Mesenchymal stem cell (in vitro differentiated cells and primary cell): ENCODE results near the gene PKD1L1.

Experiments
- DNase-seq: peaks from one replicate; pipeline ENCODE4 v3.0.0-alpha.2; 2013
- H2AFZ ChIP-seq: one replicate; pipeline ENCODE4 v1.6.1; 2013; ENCODE audit warnings: low read depth, mild to moderate bottlenecking, control low read depth, inconsistent platforms, low read length, moderate library complexity
- H2AK5ac ChIP-seq: 2 replicates; pipeline ENCODE4 v1.6.1; 2013; ENCODE audit warnings: low read length, moderate library complexity, mild to moderate bottlenecking, inconsistent platforms; ENCODE audit not compliant: severe bottlenecking
- H2BK120ac ChIP-seq: one replicate; pipeline ENCODE4 v1.6.1; 2013; ENCODE audit warnings: low read depth, mild to moderate bottlenecking, inconsistent platforms, low read length, moderate library complexity
- H2BK12ac ChIP-seq, 2 experiments: one replicate each; pipeline ENCODE4 v1.6.1; 2013; ENCODE audit warnings: inconsistent platforms in 2 of 2, low read length in 2 of 2, mild to moderate bottlenecking in 2 of 2, moderate library complexity in 2 of 2, control low read depth in 1 of 2
- H2BK15ac ChIP-seq: one replicate; pipeline ENCODE4 v1.6.1; 2013; ENCODE audit warnings: mild to moderate bottlenecking, low read depth, inconsistent platforms; ENCODE audit not compliant: poor library complexity, severe bottlenecking
- H2BK5ac ChIP-seq: 2 replicates; pipeline ENCODE4 v1.6.1; 2013; ENCODE audit warnings: low read depth, mild to moderate bottlenecking, low read length, control low read depth, inconsistent platforms; ENCODE audit not compliant: poor library complexity, severe bottlenecking
- H3K14ac ChIP-seq, 2 experiments: one replicate each; pipeline ENCODE4 v1.6.1; 2013; ENCODE audit warnings: inconsistent platforms in 2 of 2, low read length in 2 of 2, control low read depth in 1 of 2, mild to moderate bottlenecking in 1 of 2, moderate library complexity in 1 of 2
- H3K18ac ChIP-seq, 2 experiments: one replicate each; pipeline ENCODE4 v1.6.1; 2013; ENCODE audit warnings: inconsistent platforms in 2 of 2, low read length in 2 of 2, control low read depth in 1 of 2, low read depth in 1 of 2, mild to moderate bottlenecking in 1 of 2
- H3K23ac ChIP-seq, 2 experiments: one replicate each; pipeline ENCODE4 v1.6.1; 2013; ENCODE audit warnings: inconsistent platforms in 2 of 2, low read length in 2 of 2, mild to moderate bottlenecking in 2 of 2, moderate library complexity in 2 of 2, control low read depth in 1 of 2
- H3K27ac ChIP-seq: 2 replicates; pipeline ENCODE4 v1.5.1; 2013; ENCODE audit warnings: mild to moderate bottlenecking, moderate library complexity, low read length, control low read depth, inconsistent platforms; ENCODE audit not compliant: poor library complexity, severe bottlenecking
- H3K27me3 ChIP-seq, 2 experiments: 2 replicates each; pipeline versions ENCODE4 v1.6.1 to v1.7.0; 2013; ENCODE audit warnings: low read length in 2 of 2, mild to moderate bottlenecking in 2 of 2, moderate library complexity in 2 of 2, control low read depth in 1 of 2, inconsistent platforms in 1 of 2; ENCODE audit not compliant: control insufficient read depth in 1 of 2, insufficient read depth in 1 of 2
- H3K36me3 ChIP-seq, 2 experiments: 2 replicates each; pipeline versions ENCODE4 v1.6.1 to v1.7.0; 2013; ENCODE audit warnings: low read length in 2 of 2, control low read depth in 1 of 2, inconsistent platforms in 1 of 2, low read depth in 1 of 2, mild to moderate bottlenecking in 1 of 2; ENCODE audit not compliant: insufficient read depth in 2 of 2, control insufficient read depth in 1 of 2
- H3K4ac ChIP-seq, 2 experiments: one replicate each; pipeline ENCODE4 v1.6.1; 2013; ENCODE audit warnings: inconsistent platforms in 2 of 2, low read length in 2 of 2, mild to moderate bottlenecking in 2 of 2, moderate library complexity in 2 of 2, control low read depth in 1 of 2, low read depth in 1 of 2
- H3K4me1 ChIP-seq: 2 replicates; pipeline ENCODE4 v1.6.1; 2013; ENCODE audit warnings: low read depth, low read length, control low read depth; ENCODE audit not compliant: control insufficient read depth, insufficient read depth
- H3K4me2 ChIP-seq: 2 replicates; pipeline ENCODE4 v1.6.1; 2013; ENCODE audit warnings: low read length, mild to moderate bottlenecking, inconsistent platforms; ENCODE audit not compliant: poor library complexity, severe bottlenecking
- H3K4me3 ChIP-seq, 2 experiments: 2 replicates each; pipeline versions ENCODE4 v1.5.1 to v1.7.0; 2013; ENCODE audit warnings: low read length in 2 of 2, mild to moderate bottlenecking in 2 of 2, control low read depth in 1 of 2, low read depth in 1 of 2; ENCODE audit not compliant: insufficient read depth in 1 of 2
- H3K79me1 ChIP-seq: replicated peaks from 2 replicates; pipeline ENCODE4 v1.6.1; 2013; ENCODE audit warnings: mild to moderate bottlenecking, control low read depth, low read length, inconsistent platforms; ENCODE audit not compliant: poor library complexity, severe bottlenecking
- H3K9ac ChIP-seq: 2 replicates; pipeline ENCODE4 v1.7.0; 2013; ENCODE audit warnings: mild to moderate bottlenecking, low read length, moderate library complexity
- H3K9me3 ChIP-seq: 2 replicates; pipeline ENCODE4 v1.7.0; 2013; ENCODE audit warnings: mild to moderate bottlenecking, low read length; ENCODE audit not compliant: control insufficient read depth
- H4K8ac ChIP-seq: one replicate; pipeline ENCODE4 v1.6.1; 2013; ENCODE audit warnings: inconsistent platforms, mild to moderate bottlenecking, low read length, moderate library complexity
- H4K91ac ChIP-seq: one replicate; pipeline ENCODE4 v1.6.1; 2013; ENCODE audit warnings: mild to moderate bottlenecking, low read length, inconsistent platforms
- WGBS: methylation state at CpG from one replicate; pipeline ENCODE4 v1.1.7; 2013; ENCODE audit warnings: mixed read lengths; 5-methylcytosine and 5-hydroxymethylcytosine counted together

PKD1L1 gene

DNA sequence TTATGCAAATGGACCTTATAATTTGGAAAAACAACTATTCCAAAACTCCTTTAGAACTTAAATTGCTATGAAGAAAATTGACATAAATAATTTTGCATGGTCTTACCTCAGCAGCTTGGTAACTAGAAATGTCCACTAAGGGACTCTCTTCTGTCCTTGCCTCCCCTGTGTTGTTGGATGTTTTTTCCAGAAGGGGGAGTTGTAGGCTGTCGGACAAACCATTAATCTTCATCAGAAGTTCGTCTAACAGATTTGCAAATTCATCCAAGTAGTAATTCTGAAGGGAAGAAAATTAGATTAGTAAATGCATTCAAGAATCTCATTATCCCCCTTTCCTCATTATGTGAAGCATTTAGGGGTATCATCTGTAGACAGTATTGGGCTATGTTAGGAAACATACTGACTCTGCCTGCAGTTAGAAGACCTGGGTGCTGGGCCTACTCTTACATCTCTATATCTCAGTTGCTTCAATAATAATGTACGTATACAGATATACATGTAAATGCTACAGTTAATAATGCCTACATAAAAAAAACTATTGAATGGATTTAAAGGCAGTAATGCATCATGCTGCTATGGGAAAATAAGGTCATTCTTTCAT, 155.6 kb downstream of the PKD1L1 start:
- Histone ChIP-seq H3K4me1 (peaks cover 5% of the 10 kb centered on the region), H3K27ac (no peak overlapping the region), H3K14ac (no peak overlapping the region), H2BK12ac (no peak overlapping the region), H2BK5ac (no peak overlapping the region), H2AK5ac (no peak overlapping the region), H3K9me3 (no peaks in the 10 kb centered on the region), H3K4me2 (no peak overlapping the region), H3K36me3 (no peaks in the 10 kb centered on the region), H2BK120ac (no peak overlapping the region), H3K79me1 (no peaks in the 10 kb centered on the region), H3K9ac (no peak overlapping the region), H3K23ac (no peak overlapping the region), H2BK15ac (no peak overlapping the region), H3K4me3 (no peak overlapping the region), H4K8ac (no peak overlapping the region), H3K18ac (no peak overlapping the region), H3K27me3 (no peaks in the 10 kb centered on the region), H3K4ac (no peak overlapping the region), H4K91ac (no peak overlapping the region), H2AFZ (no peak overlapping the region)
- DNase-seq = no peak
- WGBS = 80% methylated on average over 1 of the region's 3 CpGs

DNA sequence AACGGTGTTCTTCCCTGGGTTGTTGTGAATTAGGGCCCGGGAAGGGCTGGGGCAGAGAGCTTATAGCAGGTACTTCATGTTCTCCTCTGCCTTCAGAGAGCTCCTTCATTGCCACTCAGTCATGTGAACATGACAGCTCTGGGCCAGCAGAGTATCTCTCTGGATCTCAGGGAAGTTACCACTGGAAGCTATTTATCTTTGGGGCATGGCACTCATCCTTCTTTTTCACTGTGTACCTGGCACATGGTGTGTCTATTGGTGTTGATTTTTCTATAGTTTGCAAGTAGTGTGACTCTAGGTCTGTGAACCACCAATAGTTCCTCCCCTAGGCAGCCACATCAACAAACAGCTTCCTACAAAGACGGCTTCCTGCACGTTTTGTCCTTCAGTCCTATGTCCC, 156.6 kb downstream of the PKD1L1 start:
- H2AK5ac ChIP-seq = peak overlapping the region; percentile 34
- no peaks in the 10 kb centered on the region for H3K27me3 ChIP-seq
- H2BK120ac ChIP-seq = no peak overlapping the region
- no peak overlapping the region for H3K9ac ChIP-seq
- no peak overlapping the region for H4K8ac ChIP-seq
- no peak overlapping the region for H2AFZ ChIP-seq
- no peak overlapping the region for H3K4me2 ChIP-seq
- H2BK15ac ChIP-seq = no peak overlapping the region
- H3K27ac ChIP-seq = no peak overlapping the region
- H3K23ac ChIP-seq = no peak overlapping the region
- H3K4me3 ChIP-seq = no peak overlapping the region
- H3K36me3 ChIP-seq = no peaks in the 10 kb centered on the region
- peak overlapping the region in 1 of 2 experiments; percentile 5 for H3K4ac ChIP-seq
- no peak overlapping the region for H2BK5ac ChIP-seq
- 98% methylated on average over 4 of the region's 4 CpGs for WGBS
- H3K4me1 ChIP-seq = peaks cover 8% of the 10 kb centered on the region
- no peak for DNase-seq
- H3K14ac ChIP-seq = no peak overlapping the region
- H3K18ac ChIP-seq = peak overlapping the region in 1 of 2 experiments; percentile 38
- no peaks in the 10 kb centered on the region for H3K79me1 ChIP-seq
- no peaks in the 10 kb centered on the region for H3K9me3 ChIP-seq
- peak overlapping the region; percentile 6 for H4K91ac ChIP-seq
- H2BK12ac ChIP-seq = peak overlapping the region; percentile 51 to 84

DNA sequence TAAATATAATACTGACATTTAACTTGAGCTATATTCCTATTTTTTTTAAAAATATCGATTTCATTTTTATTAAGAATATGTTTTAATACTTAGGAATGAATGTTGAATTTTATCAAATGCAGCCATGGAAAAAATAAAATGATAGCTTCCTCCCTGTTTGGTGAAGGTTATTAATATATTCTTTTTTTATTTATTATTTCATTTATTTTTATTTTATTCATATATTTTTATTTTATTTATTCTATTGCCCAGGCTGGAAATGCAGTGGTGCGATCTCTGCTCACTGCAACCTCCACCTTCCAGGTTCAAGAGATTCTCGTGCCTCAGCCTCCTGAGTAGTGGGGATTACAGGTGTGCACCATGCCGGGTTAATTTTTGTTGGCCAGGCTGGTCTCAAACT, 160.2 kb downstream of the PKD1L1 start:
- Histone ChIP-seq H3K9me3 (no peaks in the 10 kb centered on the region), H3K4me2 (no peak overlapping the region), H3K9ac (no peak overlapping the region), H3K79me1 (no peaks in the 10 kb centered on the region), H2BK15ac (no peak overlapping the region), H3K18ac (no peak overlapping the region), H3K4me3 (no peak overlapping the region), H2BK5ac (no peak overlapping the region), H2BK12ac (no peak overlapping the region), H3K14ac (no peak overlapping the region), H4K91ac (peak overlapping the region; percentile 83), H3K27ac (peak overlapping the region; percentile 100), H4K8ac (no peak overlapping the region), H3K4ac (no peak overlapping the region), H2AK5ac (peak overlapping the region; percentile 91), H3K4me1 (peaks cover 13% of the 10 kb centered on the region), H3K36me3 (no peaks in the 10 kb centered on the region), H2BK120ac (no peak overlapping the region), H2AFZ (no peak overlapping the region), H3K23ac (no peak overlapping the region), H3K27me3 (no peaks in the 10 kb centered on the region)
- no CpG with 5 or more reads among the region's 4 CpGs for WGBS
- no peak for DNase-seq

DNA sequence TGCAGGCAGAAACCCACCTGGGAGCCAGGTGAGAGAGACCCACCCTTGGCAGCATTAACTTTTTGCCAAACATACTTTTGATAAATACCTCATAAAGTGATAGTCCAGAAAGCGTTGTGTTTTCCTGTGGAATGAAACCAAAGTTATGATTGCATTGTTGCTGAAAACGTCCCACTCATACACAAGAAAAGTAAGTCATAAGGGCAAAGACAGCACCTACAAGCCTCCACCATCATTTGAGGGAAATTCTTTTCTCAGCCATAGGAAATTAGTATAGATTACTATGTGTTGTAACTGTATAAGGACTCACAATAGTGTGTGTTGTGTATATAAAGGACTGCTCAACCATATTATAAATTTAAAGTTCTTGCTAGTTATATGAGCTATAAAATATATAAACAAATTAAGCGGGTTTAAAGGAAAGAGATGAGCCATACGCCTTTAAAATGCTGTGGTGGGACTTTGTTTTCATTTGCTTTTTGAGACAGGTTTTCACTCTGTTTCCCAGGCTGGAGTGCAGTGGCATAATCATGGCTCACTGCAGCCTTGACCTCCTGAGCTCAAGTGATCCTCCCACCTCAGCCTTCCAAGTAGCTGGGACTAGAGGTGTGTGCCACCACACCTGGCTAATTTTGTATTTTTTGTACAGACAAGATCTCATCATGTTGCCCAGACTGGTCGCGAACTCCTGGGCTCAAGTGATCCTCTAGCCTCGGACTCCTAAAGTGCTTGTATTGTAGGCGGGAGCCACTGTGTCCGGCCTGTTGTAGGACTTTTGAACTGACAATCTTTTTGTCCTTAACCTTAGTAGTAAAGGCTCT, 160.8 kb downstream of the PKD1L1 start:
- Histone ChIP-seq H2BK15ac (no peak overlapping the region), H3K27ac (peak overlapping the region; percentile 100), H2BK120ac (peak overlapping the region; percentile 98), H3K14ac (peak overlapping the region in 1 of 2 experiments; percentile 35), H3K9me3 (no peaks in the 10 kb centered on the region), H2BK12ac (peak overlapping the region; percentile 80 to 89), H4K91ac (peak overlapping the region; percentile 92), H3K27me3 (no peaks in the 10 kb centered on the region), H3K36me3 (no peaks in the 10 kb centered on the region), H2AFZ (peak overlapping the region; percentile 10), H2BK5ac (peak overlapping the region; percentile 91), H3K4me1 (peaks cover 13% of the 10 kb centered on the region), H3K9ac (no peak overlapping the region), H3K23ac (no peak overlapping the region), H2AK5ac (peak overlapping the region; percentile 100), H3K18ac (peak overlapping the region; percentile 78 to 82), H3K79me1 (no peaks in the 10 kb centered on the region), H4K8ac (peak overlapping the region; percentile 59), H3K4ac (peak overlapping the region; percentile 89 to 94), H3K4me3 (no peak overlapping the region), H3K4me2 (no peak overlapping the region)
- peak; percentile 41 for DNase-seq
- 60% methylated on average over 8 of the region's 9 CpGs for WGBS
